NB4 (cell line): ENCODE results near the gene AFAP1.

Experiments used
- CTCF ChIP-seq: IDR thresholded peaks from one replicate; pipeline ENCODE4 v1.5.1; 2012; ENCODE audit warnings: low read depth, low read length
- POLR2A ChIP-seq: IDR thresholded peaks from 2 replicates; pipeline ENCODE4 v1.6.1; 2011; ENCODE audit warnings: mild to moderate bottlenecking; ENCODE audit not compliant: insufficient read length; ENCODE audit errors: extremely low read depth

GRCh38 chr4:7807351-7807921 is 132.2 kb downstream of the AFAP1 start:
- TF ChIP-seq CTCF: no peak
- no peak for TF ChIP-seq POLR2A
